Panc1 (cell line): ENCODE data around the gene FHIT.

Experiments used
- POLR2AphosphoS5 ChIP-seq: IDR thresholded peaks from 2 replicates; pipeline ENCODE4 v1.6.1; 2012; ENCODE audit warnings: mild to moderate bottlenecking, low read depth, low read length, moderate library complexity
- SIN3A ChIP-seq: IDR thresholded peaks from 2 replicates; pipeline ENCODE4 v1.6.1; 2012; ENCODE audit warnings: low read depth, mild to moderate bottlenecking, low read length, moderate library complexity, borderline replicate concordance; ENCODE audit not compliant: insufficient read depth
- TCF7L2 ChIP-seq: IDR thresholded peaks from 2 replicates; pipeline ENCODE4 v1.6.1; 2011; ENCODE audit warnings: mild to moderate bottlenecking, low read depth, low read length, inconsistent platforms
- TF ChIP-seq, protein P1 (sequence below): fragments of 450-650 bp; IDR thresholded peaks from 2 replicates; pipeline ENCODE4 v1.5.1; 2017; ENCODE audit warnings: mild to moderate bottlenecking

DNA sequence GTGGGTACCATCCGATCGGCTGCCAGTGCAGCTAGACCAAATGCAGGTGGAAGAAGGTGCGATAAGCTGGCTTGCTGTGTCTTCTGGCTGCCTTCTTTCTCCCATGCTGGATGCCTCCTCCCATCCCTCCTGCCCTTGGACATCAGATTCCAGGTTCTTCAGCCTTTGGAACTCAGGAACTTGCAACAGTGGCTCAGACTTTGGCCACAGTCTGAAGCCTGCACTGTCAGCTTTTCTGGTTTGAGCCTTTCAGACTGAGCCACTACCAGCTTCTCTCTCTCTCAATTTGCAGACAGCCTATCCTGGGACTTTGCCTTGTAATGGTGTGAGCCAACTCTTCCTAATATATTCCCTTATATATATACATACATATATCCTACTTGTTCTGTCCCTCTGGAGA is 485.5 kb downstream of the FHIT start:
- TF ChIP-seq, protein P1, sequence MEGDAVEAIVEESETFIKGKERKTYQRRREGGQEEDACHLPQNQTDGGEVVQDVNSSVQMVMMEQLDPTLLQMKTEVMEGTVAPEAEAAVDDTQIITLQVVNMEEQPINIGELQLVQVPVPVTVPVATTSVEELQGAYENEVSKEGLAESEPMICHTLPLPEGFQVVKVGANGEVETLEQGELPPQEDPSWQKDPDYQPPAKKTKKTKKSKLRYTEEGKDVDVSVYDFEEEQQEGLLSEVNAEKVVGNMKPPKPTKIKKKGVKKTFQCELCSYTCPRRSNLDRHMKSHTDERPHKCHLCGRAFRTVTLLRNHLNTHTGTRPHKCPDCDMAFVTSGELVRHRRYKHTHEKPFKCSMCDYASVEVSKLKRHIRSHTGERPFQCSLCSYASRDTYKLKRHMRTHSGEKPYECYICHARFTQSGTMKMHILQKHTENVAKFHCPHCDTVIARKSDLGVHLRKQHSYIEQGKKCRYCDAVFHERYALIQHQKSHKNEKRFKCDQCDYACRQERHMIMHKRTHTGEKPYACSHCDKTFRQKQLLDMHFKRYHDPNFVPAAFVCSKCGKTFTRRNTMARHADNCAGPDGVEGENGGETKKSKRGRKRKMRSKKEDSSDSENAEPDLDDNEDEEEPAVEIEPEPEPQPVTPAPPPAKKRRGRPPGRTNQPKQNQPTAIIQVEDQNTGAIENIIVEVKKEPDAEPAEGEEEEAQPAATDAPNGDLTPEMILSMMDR = no peak
- TF ChIP-seq SIN3A = no peak
- TF ChIP-seq POLR2AphosphoS5 = no peak
- TF ChIP-seq TCF7L2 = no peak
